Skeletal muscle satellite cell (primary cell): ENCODE data around the gene DGKB.

Experiments
- H3K27me3 ChIP-seq: 2 replicates; pipeline ENCODE4 v1.7.0; 2013; ENCODE audit warnings: low read length; ENCODE audit not compliant: control insufficient read depth, insufficient read depth
- H3K36me3 ChIP-seq: 2 replicates; pipeline ENCODE4 v1.7.0; 2013; ENCODE audit warnings: mild to moderate bottlenecking, control low read depth, low read length; ENCODE audit not compliant: insufficient read depth
- H3K4me1 ChIP-seq: 2 replicates; pipeline ENCODE4 v1.7.0; 2013; ENCODE audit warnings: low read length; ENCODE audit not compliant: control insufficient read depth, insufficient read depth
- H3K4me2 ChIP-seq: 2 replicates; pipeline ENCODE4 v1.7.0; 2013; ENCODE audit warnings: mild to moderate bottlenecking, low read length
- H3K4me3 ChIP-seq: 2 replicates; pipeline ENCODE4 v1.7.0; 2013; ENCODE audit warnings: low read length
- H3K9ac ChIP-seq: 2 replicates; pipeline ENCODE4 v1.7.0; 2013; ENCODE audit warnings: mild to moderate bottlenecking, low read depth, low read length, moderate library complexity
- H3K9me3 ChIP-seq: replicated peaks from 2 replicates; pipeline ENCODE4 v1.7.0; 2013; ENCODE audit warnings: mild to moderate bottlenecking, control low read depth, low read length

DGKB gene

DNA sequence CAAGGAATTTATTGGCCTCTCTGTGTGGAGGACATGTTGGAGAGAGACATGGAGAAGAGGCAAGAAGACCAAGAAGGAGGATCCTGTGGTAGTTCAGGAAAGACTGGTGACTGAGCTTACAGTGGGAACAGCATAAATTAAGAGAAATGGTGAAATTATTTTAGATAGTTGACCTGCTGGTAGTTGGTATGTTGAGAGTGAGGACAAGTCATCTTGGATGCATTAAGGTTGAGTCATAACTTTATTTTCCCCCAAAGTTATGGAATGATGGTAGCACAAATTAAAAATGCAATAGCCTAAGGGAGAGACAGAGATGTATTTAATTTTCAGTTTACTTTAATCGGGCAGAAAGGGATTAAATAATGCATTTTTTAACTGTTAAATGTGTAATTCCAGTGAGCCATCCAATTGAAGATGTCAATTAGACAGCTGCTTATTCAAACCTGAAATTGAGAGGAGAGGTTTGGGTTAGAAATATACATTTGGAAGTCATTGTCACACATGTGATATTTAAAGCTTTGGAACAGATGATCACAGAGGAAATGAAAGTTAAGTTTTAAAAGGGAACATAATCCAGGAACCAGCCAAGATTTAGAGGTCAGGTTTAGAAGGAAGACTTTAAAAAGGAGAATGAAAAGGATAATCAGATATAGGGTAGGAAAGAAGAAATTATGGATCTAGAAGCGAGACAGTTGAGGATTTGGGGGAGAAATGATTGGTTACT, 80.6 kb downstream of the DGKB start:
- Histone ChIP-seq H3K4me3 (no peak overlapping the region), H3K27me3 (no peaks in the 10 kb centered on the region), H3K9ac (no peak overlapping the region)

DNA sequence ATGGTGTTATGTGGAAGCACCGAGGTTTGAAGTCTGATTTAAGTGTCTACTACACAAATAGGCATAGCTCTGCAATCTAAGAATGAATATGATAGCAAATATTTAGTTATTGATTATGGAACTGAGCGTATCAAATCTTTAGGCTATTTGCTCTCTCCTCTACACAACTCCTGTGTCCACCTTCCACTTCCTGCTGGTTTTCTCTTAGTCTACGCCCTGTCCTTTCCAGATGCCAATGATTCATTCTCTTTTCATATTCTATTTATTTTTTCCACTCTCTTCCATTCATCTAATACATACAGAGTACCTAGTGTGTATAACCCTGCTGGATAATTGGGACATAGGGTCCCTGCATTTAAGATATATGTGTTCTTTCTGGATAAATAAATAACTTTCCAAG, 83.7 kb downstream of the DGKB start:
- no peaks in the 10 kb centered on the region for H3K9me3 ChIP-seq
- H3K36me3 ChIP-seq: no peaks in the 10 kb centered on the region
- H3K4me2 ChIP-seq: no peak overlapping the region
- no peak overlapping the region for H3K4me3 ChIP-seq
- H3K4me1 ChIP-seq: peaks cover 14% of the 10 kb centered on the region
- H3K27me3 ChIP-seq: no peaks in the 10 kb centered on the region
- H3K9ac ChIP-seq: no peak overlapping the region

More for the DNA sequence above, 80.6 kb downstream of the DGKB start:
- Histone ChIP-seq H3K36me3 (no peaks in the 10 kb centered on the region), H3K9me3 (no peaks in the 10 kb centered on the region), H3K4me2 (peak overlapping the region; percentile 27), H3K4me1 (peaks cover 14% of the 10 kb centered on the region)

DNA sequence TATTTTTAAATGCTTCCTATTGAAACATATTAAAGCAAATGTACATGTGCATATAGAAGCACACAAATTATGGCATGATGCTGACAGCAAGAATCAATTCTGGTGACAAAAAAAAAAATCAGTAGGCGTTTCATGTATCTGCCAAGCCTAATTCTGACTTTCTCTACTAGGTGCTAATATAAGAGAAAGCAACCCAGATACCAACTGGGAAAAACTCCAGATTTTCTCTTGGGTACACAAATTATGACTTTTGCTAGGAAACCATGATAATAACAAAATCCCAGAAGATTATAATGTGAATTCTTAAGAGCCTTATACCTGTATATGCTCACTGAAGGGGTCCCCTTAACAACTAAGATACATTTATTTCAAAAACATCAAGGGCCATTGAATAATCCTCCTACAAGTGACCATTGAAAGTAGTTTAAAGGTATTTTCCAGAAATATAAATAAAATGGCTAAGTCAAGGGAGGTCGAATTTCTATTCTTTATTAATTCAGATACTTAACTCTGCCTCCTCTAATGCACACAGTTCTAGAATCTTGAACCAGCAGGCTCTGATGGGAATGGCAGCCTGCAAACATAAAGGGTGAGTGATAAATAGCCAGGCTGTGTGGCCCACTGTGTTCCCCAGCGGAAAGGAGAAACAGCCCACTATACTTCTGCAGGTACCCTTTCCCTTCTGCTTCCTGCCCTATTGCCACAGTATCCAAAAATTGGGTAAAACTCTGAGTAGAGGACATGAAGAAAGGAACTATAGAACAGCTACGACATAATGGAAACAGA, 84.5 kb downstream of the DGKB start:
- Histone ChIP-seq H3K9ac (no peak overlapping the region), H3K4me1 (peaks cover 14% of the 10 kb centered on the region), H3K4me3 (no peak overlapping the region), H3K4me2 (no peak overlapping the region), H3K27me3 (no peaks in the 10 kb centered on the region), H3K36me3 (no peaks in the 10 kb centered on the region), H3K9me3 (no peaks in the 10 kb centered on the region)

DNA sequence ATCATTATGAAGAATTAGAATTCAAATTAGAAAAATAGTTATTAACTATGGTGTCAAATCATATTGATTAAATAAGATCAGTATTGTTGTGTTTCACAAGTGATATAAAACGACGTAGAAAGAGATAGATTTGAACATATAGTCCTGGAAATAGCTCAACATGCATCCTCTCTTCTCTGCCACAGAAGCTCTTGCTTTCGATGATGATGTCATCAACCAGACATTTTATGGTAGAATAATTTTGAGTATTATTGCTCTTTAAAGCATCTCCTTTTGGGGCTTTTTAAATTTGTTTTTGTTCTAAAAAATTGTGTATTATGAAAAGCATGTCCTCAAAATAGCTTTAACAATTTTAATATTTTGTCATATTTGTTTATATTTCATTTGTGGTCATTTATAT, 95.0 kb downstream of the DGKB start:
- H3K9me3 ChIP-seq: no peaks in the 10 kb centered on the region
- H3K36me3 ChIP-seq: no peaks in the 10 kb centered on the region

DNA sequence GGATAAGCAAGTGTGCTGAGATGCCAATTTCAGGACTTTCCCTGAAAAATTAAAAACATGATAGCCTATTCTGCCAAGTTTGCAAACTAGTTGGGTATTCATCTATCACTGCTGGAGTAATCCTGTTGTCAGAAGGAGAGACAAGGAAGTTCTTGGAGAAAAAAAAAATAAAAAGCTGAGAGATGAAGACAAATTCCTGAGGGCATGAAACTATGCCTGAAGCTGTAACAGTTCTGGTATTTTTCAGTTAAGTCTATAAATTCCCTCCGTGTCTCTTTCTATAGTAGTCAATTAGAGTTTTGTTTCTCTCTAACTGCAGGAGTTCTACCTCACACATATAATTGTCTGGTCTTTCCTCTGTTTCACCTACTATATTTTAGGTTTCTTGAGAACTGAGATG, 95.7 kb downstream of the DGKB start:
- H3K9ac ChIP-seq: no peak overlapping the region
- H3K4me3 ChIP-seq: no peak overlapping the region
- H3K36me3 ChIP-seq: no peaks in the 10 kb centered on the region
- no peaks in the 10 kb centered on the region for H3K27me3 ChIP-seq
- H3K4me1 ChIP-seq: peaks cover 6% of the 10 kb centered on the region
- no peaks in the 10 kb centered on the region for H3K9me3 ChIP-seq
- H3K4me2 ChIP-seq: no peak overlapping the region

More for the DNA sequence above, 95.0 kb downstream of the DGKB start:
- no peak overlapping the region for H3K4me3 ChIP-seq
- no peaks in the 10 kb centered on the region for H3K27me3 ChIP-seq
- H3K4me2 ChIP-seq: no peak overlapping the region
- no peak overlapping the region for H3K9ac ChIP-seq
- peaks cover 6% of the 10 kb centered on the region for H3K4me1 ChIP-seq

GRCh38 chr7:14805105-14805719, 97.3 kb downstream of the DGKB start:
- no peaks in the 10 kb centered on the region for H3K27me3 ChIP-seq
- H3K9me3 ChIP-seq: no peaks in the 10 kb centered on the region
- H3K4me3 ChIP-seq: no peak overlapping the region
- peaks cover 6% of the 10 kb centered on the region for H3K4me1 ChIP-seq
- no peaks in the 10 kb centered on the region for H3K36me3 ChIP-seq
- no peak overlapping the region for H3K9ac ChIP-seq
- H3K4me2 ChIP-seq: no peak overlapping the region

DNA sequence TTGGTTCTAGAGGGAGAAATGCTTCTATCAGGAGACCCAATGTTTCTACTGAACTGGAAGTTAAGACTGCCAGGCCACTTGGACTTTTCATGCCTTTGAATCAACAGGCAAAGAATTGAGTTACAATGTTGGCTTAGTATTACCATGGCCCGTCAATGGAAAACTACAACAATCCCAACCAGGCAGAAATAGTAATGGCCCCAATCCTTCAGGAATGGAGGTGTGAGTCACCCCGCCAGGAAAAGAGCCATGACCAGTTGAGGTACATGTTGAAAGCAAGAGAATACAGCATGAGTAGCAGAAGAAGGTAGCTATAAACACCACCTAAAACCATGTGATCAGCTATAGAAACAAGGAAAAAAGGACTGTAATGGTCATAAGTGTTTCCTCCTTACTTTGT, 101.9 kb downstream of the DGKB start:
- H3K9me3 ChIP-seq: no peaks in the 10 kb centered on the region
- H3K4me1 ChIP-seq: no peaks in the 10 kb centered on the region
- no peak overlapping the region for H3K4me3 ChIP-seq
- no peaks in the 10 kb centered on the region for H3K36me3 ChIP-seq
- no peak overlapping the region for H3K9ac ChIP-seq
- no peaks in the 10 kb centered on the region for H3K27me3 ChIP-seq
- no peak overlapping the region for H3K4me2 ChIP-seq

GRCh38 chr7:14793151-14793550, 109.4 kb downstream of the DGKB start:
- Histone ChIP-seq H3K4me3 (no peak overlapping the region), H3K9me3 (no peaks in the 10 kb centered on the region), H3K9ac (no peak overlapping the region), H3K36me3 (no peaks in the 10 kb centered on the region), H3K4me1 (no peaks in the 10 kb centered on the region), H3K4me2 (no peak overlapping the region), H3K27me3 (no peaks in the 10 kb centered on the region)

DNA sequence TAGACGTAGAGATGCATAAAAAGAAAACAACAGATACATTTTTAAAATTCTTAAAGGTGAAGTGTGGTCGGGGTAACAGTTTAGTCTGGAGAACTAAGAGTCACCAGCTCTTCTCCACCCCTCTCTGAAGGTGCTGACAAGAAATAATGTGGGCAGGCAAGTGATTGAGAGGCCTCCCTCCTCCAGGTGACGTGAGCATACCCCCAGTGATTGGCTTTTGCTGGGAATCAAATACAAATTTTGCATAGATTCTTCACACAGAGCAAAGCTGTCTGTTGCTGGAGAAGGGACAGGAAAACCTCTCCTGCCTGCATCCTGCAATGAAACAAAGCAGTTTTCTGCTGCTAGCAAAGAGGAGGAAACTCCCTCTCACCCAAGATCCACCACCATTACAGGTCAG, 115.0 kb downstream of the DGKB start:
- H3K4me3 ChIP-seq: no peak overlapping the region
- no peaks in the 10 kb centered on the region for H3K4me1 ChIP-seq
- no peaks in the 10 kb centered on the region for H3K9me3 ChIP-seq
- H3K27me3 ChIP-seq: no peaks in the 10 kb centered on the region
- no peak overlapping the region for H3K9ac ChIP-seq
- no peak overlapping the region for H3K4me2 ChIP-seq
- H3K36me3 ChIP-seq: no peaks in the 10 kb centered on the region

- H3K4me1 ChIP-seq: no peaks in the 10 kb centered on the region
- H3K4me3 ChIP-seq: no peak overlapping the region
- no peak overlapping the region for H3K9ac ChIP-seq
- H3K36me3 ChIP-seq: no peaks in the 10 kb centered on the region
- H3K9me3 ChIP-seq: no peaks in the 10 kb centered on the region
- no peak overlapping the region for H3K4me2 ChIP-seq
- H3K27me3 ChIP-seq: no peaks in the 10 kb centered on the region
These were observed 116.1 kb downstream of the DGKB start for GRCh38 chr7:14786314-14786895.

- H3K27me3 ChIP-seq: no peaks in the 10 kb centered on the region
- no peak overlapping the region for H3K4me3 ChIP-seq
- no peak overlapping the region for H3K9ac ChIP-seq
- H3K36me3 ChIP-seq: no peaks in the 10 kb centered on the region
- H3K4me2 ChIP-seq: no peak overlapping the region
- no peaks in the 10 kb centered on the region for H3K9me3 ChIP-seq
- H3K4me1 ChIP-seq: no peaks in the 10 kb centered on the region
These were observed 124.7 kb downstream of the DGKB start for GRCh38 chr7:14777806-14778205.
